ENCODE results near the gene FFAR3. TPM values are rescaled to one million over a fixed set of nuclear protein-coding genes. Genes with fewer than 3 reads are reported as not detected.

Gene FFAR3
- total and polyA plus RNA-seq, 9 of the 15 experiments (the other 6 are each of a cell fraction or from before 2014, with no cell fraction given), result not detected

GRCh38 chr19:35315883-35316282 lies 42.4 kb upstream of the FFAR3 start (continued):
- TF ChIP-seq HDAC1 (IDR thresholded peaks at IDR 0.05) (peak in 1 of 2 experiments; percentile 30; a peak in 1 of 4 replicates), PHB (CRISPR knock-in tag; IDR thresholded peaks at IDR 0.05) (no peak), MXI1 (IDR thresholded peaks at IDR 0.05; ENCODE audit: low read depth, low read length) (no peak), MAZ (CRISPR knock-in tag; conservative IDR thresholded peaks at IDR 0.05 in 1 of 2, IDR thresholded peaks at IDR 0.05 in 1 of 2) (no peak; a peak in 1 of 4 replicates), ZKSCAN8 (CRISPR knock-in tag; IDR thresholded peaks at IDR 0.05) (no peak), NFATC3 (IDR thresholded peaks at IDR 0.05) (no peak), PTRF (tag; IDR thresholded peaks at IDR 0.05) (no peak), ZNF263 (CRISPR knock-in tag; IDR thresholded peaks at IDR 0.05; ENCODE audit: borderline replicate concordance) (no peak), ZNF644 (tag; IDR thresholded peaks at IDR 0.05; ENCODE audit: low read depth) (no peak), KDM4B (IDR thresholded peaks at IDR 0.05; ENCODE audit: borderline replicate concordance in 2 of 2, low read depth in 1 of 2) (no peak), ARID4B (CRISPR knock-in tag; IDR thresholded peaks at IDR 0.05) (no peak), POLR2A (conservative IDR thresholded peaks at IDR 0.05) (no peak), MAFK (IDR thresholded peaks at IDR 0.05; ENCODE audit: low read length) (no peak), ZKSCAN1 (IDR thresholded peaks at IDR 0.05; ENCODE audit: low read depth, low read length) (no peak), CTCF (IDR thresholded peaks at IDR 0.05 in 2 of 3, conservative IDR thresholded peaks at IDR 0.05 in 1 of 3; ENCODE audit: insufficient read depth in 2 of 3, low read depth in 1 of 3, low read length in 3 of 3) (peak; percentile 21 to 78 (median 55); a peak in 4 of 6 replicates), FOXP1 (CRISPR knock-in tag; IDR thresholded peaks at IDR 0.05) (no peak), CBFA2T2 (conservative IDR thresholded peaks at IDR 0.05) (peak; percentile 48; the same call in 1 of the 2 replicates), TCF7L2 (IDR thresholded peaks at IDR 0.05; ENCODE audit: low read depth, low read length) (no peak), SMARCB1 (IDR thresholded peaks at IDR 0.05; ENCODE audit: insufficient read length, low read depth) (no peak), RAD51 (IDR thresholded peaks at IDR 0.05; ENCODE audit: borderline replicate concordance, low read depth) (no peak), MEIS2 (IDR thresholded peaks at IDR 0.05; ENCODE audit: partially characterized antibody) (peak; percentile 47)
